Caki2 (cell line): ENCODE measurements around the gene SLC2A4. TPM values are rescaled to one million over a fixed set of nuclear protein-coding genes. Genes with fewer than 3 reads are reported as not detected.
"Not testable (repeated sequence)": the region's sequence is repeated elsewhere in the genome, so short reads cannot be mapped to it uniquely, and the experiment has no call there.

ENCODE experiments used
- DNase-seq: peaks from one replicate; pipeline ENCODE4 v3.0.0-alpha.2; 2015; ENCODE audit warnings: low read depth
- in situ Hi-C: cut with HindIII; loops from 2 replicates; pipeline ENCODE4 v1.10.0; 2016; ENCODE audit warnings: low sequenced_read_pairs, low pct_unique_long_range_greater_than_20kb, mixed read lengths
- total RNA-seq: library from RNA; depleted of rRNA; stranded (reverse); fragments of >200 nt; shearing (Covaris generic); gene quantifications from 2 replicates; pipeline ENCODE4 v1.2.3, GENCODE V29; 2014; ENCODE audit warnings: low replicate concordance

Gene SLC2A4
- total RNA-seq, 1 experiment from 2014 or later = not detected

GRCh38 chr17:7242717-7243452 is 38.6 kb upstream of the SLC2A4 start:
- in situ Hi-C loops = no loop called here
- peak; percentile 90 for DNase-seq

DNA sequence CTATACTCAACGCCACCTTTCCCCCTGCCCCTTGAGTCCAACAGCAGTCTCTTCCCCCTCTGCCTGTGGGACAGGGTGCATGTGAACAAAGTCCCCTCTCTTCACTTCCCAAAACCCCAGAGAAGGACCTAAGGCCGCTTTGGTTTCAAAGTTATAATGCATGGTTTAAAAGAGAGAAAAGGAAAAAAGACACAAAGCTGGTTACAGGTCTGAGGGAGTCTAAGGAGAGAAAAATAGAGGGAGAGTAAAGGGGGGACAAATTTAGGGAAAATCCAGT is 38.1 kb upstream of the SLC2A4 start:
- DNase-seq = no peak
- in situ Hi-C loops = no loop called here

- DNase-seq, in situ Hi-C loops: not testable (repeated sequence)
Observed at GRCh38 chr17:7243838-7244237, 37.7 kb upstream of the SLC2A4 start.

DNA sequence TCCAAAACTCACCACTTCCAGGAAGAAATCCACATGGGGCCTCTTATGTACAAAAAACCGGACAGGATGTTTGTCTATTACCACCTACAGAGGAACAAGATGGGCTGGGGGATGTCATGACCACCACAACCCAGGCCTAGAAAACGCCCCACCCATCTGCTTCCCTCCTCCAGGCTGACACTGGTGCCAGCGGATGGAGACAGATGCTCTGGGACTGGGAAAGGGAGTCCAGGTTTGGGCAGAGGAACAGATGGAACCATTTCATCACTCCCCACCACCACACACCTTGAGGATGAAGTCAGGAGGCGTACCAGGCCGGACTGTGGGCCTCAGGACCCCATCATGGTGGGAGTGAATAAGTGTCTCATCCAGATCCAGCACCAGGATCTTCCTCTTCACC is 34.7 kb upstream of the SLC2A4 start:
- no peak for DNase-seq
- in situ Hi-C loops = no loop called here

- in situ Hi-C loops = no loop called here
- DNase-seq = no peak
Observed at GRCh38 chr17:7248796-7249195, 32.7 kb upstream of the SLC2A4 start.

GRCh38 chr17:7249214-7249613 is 32.3 kb upstream of the SLC2A4 start:
- no peak for DNase-seq
- in situ Hi-C loops = no loop called here

DNA sequence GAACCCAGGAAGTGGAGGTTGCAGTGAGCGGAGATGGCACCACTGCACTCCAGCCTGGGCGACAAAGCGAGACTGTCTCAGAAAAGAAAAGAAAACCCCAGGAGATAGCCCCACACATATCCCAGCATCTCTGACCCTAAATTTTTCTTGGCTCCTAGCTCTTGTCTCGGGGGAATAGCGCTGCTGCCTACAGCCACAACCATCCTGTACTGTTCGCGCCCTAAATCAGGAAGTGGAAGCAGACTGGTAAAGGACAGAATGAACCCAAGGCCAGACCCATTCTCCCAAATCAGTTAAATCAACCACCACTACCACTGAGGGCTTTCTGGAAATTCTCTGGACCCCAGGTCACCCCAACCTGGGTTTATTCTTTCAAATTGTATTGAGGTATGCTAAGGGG is 31.7 kb upstream of the SLC2A4 start:
- in situ Hi-C loops = no loop called here
- no peak for DNase-seq

GRCh38 chr17:7250695-7251627 is 30.6 kb upstream of the SLC2A4 start:
- no peak for DNase-seq
- in situ Hi-C loops = no loop called here

DNA sequence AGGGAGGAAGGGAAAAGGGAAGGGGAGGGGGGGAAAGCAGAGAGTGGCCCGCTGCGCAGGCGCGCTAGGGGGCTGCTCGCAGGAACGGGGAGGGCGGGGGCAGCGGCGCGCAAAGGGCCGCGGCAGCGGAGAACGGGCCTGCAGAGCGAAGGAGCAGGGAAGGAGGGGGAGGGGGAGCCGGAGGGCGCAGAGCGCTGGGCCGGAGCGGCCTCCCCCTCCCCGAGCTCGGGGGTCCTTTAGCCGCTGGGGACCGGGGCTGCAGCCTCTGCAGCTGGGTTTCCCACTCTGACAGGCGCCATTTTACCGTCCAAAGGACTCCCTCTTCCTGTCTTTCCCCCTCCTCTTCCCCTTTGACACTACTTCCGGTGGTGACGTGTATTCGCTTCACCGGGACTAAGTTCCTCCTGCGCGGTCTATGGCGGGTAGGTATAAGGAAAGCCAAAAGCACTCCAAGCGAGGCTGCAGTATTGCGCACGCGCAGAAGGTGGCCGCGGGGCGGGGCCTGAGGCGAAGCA is 29.8 kb upstream of the SLC2A4 start, which contains the start of gene CTDNEP1:
TSS of gene CTDNEP1 (minus strand) at position 74 of the 515 bp plus-strand sequence. CDS start 438 bp downstream, outside the sequence.
- DNase-seq = peak; percentile 98
- in situ Hi-C loops = no loop called here

- in situ Hi-C loops = no loop called here
- DNase-seq = peak; percentile 45
Observed at GRCh38 chr17:7252176-7253043, 29.1 kb upstream of the SLC2A4 start, which contains the start of gene ELP5. Gene ELP5, plus strand, starts transcription at chr17:7252215. Its CDS starts 336 bp downstream, at chr17:7252551.

GRCh38 chr17:7253082-7253481 is 28.4 kb upstream of the SLC2A4 start:
- no peak for DNase-seq
- in situ Hi-C loops = no loop called here

GRCh38 chr17:7254511-7254910 is 27.0 kb upstream of the SLC2A4 start:
- in situ Hi-C loops = no loop called here
- no peak for DNase-seq

GRCh38 chr17:7256766-7257456 is 24.6 kb upstream of the SLC2A4 start:
- DNase-seq = no peak
- in situ Hi-C loops = no loop called here

DNA sequence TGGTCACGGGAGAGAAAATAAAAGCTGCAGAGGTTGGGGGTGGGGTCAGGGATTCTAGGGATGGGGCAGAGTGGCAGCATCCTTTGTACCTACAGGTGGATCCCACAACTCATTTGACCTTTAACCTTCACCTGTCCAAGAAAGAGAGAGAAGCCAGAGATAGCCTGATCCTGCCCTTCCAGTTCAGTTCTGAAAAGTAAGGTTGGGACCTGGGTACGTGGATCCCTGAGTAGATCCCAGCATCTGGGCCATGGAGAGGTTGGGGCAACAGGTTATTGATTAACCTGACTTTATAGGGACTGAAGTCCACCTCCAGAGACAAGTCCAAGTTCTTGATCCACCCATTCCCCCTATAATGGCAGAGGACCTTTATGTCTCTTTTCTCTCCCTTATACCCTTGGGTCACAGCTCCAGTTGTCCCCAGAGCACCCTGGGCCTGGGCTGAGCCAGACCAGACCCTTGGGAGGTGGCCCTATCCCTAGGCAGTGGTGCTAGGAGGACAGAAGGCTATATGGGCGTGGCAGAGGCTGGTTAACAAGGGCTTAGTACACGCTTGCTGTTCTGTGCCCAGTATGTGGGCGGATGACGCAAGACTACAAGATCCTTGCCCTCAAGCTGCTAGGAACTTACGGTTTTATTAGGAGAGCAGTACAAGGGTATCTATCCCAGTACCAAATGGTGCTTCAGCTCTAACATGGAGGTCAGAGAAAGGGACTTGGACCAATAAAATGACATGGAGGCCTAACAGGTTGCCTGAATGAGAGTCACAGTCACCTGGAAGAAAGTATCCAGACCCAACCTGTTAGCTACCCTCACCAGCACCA is 22.6 kb upstream of the SLC2A4 start:
- no peak for DNase-seq

GRCh38 chr17:7259555-7259889 is 22.0 kb upstream of the SLC2A4 start:
- in situ Hi-C loops = no loop called here
- DNase-seq = no peak

More for the DNA sequence above, 22.6 kb upstream of the SLC2A4 start:
- in situ Hi-C loops = no loop called here

DNA sequence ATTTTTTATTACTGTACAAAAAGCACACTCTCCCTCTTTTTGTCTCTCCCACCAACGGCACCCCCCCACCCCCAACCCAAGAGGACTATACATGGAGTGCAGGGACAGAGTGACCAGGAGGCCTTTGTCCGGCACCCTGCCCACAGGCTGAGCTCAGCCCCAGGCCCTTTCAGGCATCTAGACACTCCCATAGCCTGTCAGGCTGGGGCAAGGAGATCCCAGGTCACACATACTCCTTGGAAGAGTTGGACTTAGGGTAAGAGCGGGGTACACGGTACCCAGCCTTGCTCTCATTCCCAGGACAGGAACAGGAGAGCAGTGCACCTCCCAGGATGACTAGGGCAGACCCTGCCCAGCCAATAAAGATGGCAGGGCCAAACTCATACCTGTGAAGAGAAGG is 21.4 kb upstream of the SLC2A4 start:
- DNase-seq = no peak
- in situ Hi-C loops = no loop called here
